Measurements from ENCODE around the gene PPFIBP2.

Gene PPFIBP2

DNA sequence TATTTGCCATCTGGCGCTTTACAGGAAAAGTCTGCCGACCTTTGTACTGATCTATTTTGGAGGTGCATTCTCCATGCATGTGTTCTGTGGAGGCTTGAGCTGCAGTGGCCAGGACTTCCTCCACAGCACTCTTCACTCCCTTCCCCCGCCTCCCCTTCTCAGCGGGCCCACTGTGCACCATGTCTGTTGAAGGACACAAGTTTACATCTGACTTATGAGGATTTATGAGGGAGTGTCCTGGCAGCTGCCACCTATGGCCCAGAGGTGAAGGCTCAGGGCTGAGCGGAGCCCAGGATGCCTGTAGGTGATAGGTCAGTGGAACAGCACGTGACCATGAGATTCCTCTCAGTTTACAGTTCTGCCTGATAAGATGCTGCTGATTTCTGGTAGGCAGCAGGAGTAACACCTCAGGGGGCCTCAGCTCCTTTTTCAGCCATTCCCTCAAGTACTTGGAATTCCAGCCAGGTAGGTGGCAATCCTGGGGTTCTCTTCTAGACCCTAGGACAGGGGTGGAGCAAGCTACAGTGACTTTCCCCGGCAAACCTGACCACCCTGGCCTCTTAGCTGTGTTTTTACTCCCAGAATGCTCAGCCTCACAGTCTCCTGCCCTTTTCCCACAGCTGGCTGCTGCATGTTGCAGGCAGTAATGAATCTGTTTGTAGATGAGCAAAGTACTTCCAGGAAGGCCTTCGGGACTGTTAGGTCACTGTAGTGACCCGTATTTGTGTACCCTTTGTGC lies 59.9 kb downstream of the PPFIBP2 start:
- Histone ChIP-seq H3K79me2 (ENCODE audit: insufficient read depth, low read length) (no peaks in the 10 kb centered on the region), H3K9me2 (ENCODE audit: low read depth, low read length) (no peaks in the 10 kb centered on the region), H3F3A (ENCODE audit: insufficient read depth, low read length) (no peaks in the 10 kb centered on the region), H3K36me3 (ENCODE audit: insufficient read depth, low read length) (peaks cover 24% of the 10 kb centered on the region), H2AFZ (ENCODE audit: low read length) (no peak overlapping the region), H3K4me3 (ENCODE audit: low read depth, low read length, poor library complexity, severe bottlenecking) (no peak overlapping the region), H3K27me3 (ENCODE audit: insufficient read depth, low read length) (no peaks in the 10 kb centered on the region), H3K27ac (ENCODE audit: low read depth, low read length, poor library complexity, severe bottlenecking) (no peak overlapping the region), H3K4me2 (ENCODE audit: low read length) (no peak overlapping the region), H3K9me3 (ENCODE audit: low read length) (no peaks in the 10 kb centered on the region), H4K20me1 (ENCODE audit: insufficient read depth, low read length) (no peaks in the 10 kb centered on the region), H3K4me1 (ENCODE audit: insufficient read depth, low read length, severe bottlenecking) (no peaks in the 10 kb centered on the region), H3K9ac (ENCODE audit: low read length) (no peak overlapping the region)
- TF ChIP-seq EZH2 (IDR thresholded peaks at IDR 0.05; ENCODE audit: borderline replicate concordance, low read length) = no peak
- TF ChIP-seq, protein P1, sequence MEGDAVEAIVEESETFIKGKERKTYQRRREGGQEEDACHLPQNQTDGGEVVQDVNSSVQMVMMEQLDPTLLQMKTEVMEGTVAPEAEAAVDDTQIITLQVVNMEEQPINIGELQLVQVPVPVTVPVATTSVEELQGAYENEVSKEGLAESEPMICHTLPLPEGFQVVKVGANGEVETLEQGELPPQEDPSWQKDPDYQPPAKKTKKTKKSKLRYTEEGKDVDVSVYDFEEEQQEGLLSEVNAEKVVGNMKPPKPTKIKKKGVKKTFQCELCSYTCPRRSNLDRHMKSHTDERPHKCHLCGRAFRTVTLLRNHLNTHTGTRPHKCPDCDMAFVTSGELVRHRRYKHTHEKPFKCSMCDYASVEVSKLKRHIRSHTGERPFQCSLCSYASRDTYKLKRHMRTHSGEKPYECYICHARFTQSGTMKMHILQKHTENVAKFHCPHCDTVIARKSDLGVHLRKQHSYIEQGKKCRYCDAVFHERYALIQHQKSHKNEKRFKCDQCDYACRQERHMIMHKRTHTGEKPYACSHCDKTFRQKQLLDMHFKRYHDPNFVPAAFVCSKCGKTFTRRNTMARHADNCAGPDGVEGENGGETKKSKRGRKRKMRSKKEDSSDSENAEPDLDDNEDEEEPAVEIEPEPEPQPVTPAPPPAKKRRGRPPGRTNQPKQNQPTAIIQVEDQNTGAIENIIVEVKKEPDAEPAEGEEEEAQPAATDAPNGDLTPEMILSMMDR (IDR thresholded peaks at IDR 0.05; ENCODE audit: low read length) = no peak

DNA sequence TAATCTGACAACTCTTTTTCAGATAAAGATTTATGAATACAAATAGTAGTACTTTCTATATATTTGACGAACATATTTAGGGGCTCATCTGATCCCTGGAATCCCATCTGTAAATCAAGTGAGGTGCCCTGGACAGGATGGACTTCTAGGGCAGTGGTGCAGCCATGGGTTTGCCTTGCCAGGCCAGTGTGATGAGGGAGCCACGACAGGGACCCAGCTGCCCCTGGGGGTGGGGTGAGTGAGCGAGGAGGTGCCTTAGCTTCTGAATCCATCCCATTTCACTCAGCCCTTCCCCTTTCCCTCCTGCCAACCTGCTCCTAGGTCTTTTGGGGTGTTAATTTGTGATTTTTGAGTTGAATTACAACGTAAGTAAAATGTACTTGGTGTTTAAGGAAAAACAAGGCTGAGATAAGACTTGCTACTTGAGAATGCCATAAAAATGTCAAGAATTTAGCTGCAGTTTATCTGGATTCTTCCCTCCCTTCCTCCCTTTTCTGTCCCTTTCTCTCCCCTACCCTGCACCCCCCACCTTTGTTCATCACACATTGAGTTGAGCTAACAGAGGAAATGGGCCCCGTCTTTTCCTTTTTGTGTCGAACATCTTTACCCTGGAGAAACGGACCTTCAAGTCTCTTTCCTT lies 60.8 kb downstream of the PPFIBP2 start:
- H3K4me3 ChIP-seq (ENCODE audit: low read depth, low read length, poor library complexity, severe bottlenecking) = no peak overlapping the region
- no peaks in the 10 kb centered on the region for H3K79me2 ChIP-seq (ENCODE audit: insufficient read depth, low read length)
- peaks cover 18% of the 10 kb centered on the region for H3K36me3 ChIP-seq (ENCODE audit: insufficient read depth, low read length)
- H2AFZ ChIP-seq (ENCODE audit: low read length) = no peak overlapping the region
- H3K9me2 ChIP-seq (ENCODE audit: low read depth, low read length) = no peaks in the 10 kb centered on the region
- no peaks in the 10 kb centered on the region; the same call in 1 of the 2 replicates for H4K20me1 ChIP-seq (ENCODE audit: insufficient read depth, low read length)
- no peaks in the 10 kb centered on the region for H3K4me1 ChIP-seq (ENCODE audit: insufficient read depth, low read length, severe bottlenecking)
- H3K9ac ChIP-seq (ENCODE audit: low read length) = no peak overlapping the region
- no peaks in the 10 kb centered on the region for H3K9me3 ChIP-seq (ENCODE audit: low read length)
- no peak overlapping the region for H3K27ac ChIP-seq (ENCODE audit: low read depth, low read length, poor library complexity, severe bottlenecking)
- no peaks in the 10 kb centered on the region for H3F3A ChIP-seq (ENCODE audit: insufficient read depth, low read length)
- TF ChIP-seq, protein P1 (IDR thresholded peaks at IDR 0.05; ENCODE audit: low read length) = no peak
- TF ChIP-seq EZH2 (IDR thresholded peaks at IDR 0.05; ENCODE audit: borderline replicate concordance, low read length) = no peak
- no peaks in the 10 kb centered on the region for H3K27me3 ChIP-seq (ENCODE audit: insufficient read depth, low read length)
- no peak overlapping the region for H3K4me2 ChIP-seq (ENCODE audit: low read length)

DNA sequence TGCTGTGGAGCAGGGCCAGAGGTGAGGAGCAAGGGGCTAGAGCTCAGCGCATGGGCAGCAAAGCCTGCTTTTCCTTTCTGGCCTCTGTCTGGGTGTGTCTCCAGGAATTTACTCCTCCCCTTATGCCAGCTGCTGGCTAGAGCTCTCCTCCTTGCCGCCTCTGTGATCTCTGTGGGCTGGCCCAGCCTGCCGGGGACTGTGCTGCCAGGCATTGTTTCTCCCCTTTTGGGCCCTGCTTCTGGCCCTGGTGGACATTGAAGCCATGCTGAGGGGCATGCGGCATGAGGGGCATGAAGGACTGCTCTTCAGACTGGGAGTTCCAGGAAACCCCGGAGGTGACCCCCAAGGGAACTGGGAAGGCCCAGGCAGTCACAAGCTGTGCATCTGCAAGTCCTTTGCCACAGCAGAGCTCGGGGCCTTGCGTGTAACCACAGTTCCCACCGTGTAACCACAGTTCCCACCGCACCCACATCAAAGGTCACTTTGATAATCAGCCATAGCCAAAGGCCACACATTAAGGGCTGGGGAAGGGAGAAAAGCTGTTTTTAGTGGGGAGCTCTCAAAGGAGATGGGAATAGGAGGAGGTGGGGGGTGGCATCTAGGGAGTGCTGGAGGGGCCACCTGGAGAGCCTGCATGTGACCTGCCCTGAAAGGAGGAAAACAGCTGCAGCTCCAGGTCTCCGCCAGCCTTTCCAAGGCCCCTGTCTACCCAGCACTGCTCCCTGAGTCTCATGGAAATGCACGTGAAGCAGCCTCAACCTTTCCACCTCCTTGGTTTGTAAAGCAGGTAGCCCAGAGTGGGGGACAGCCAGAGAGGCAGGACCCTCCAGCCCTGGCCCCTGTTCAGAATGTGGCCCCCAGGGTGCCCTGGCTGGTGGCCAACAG lies 62.3 kb downstream of the PPFIBP2 start:
- Histone ChIP-seq H3K9ac (ENCODE audit: low read length) (no peak overlapping the region), H3K4me1 (ENCODE audit: insufficient read depth, low read length, severe bottlenecking) (no peaks in the 10 kb centered on the region), H3K4me3 (ENCODE audit: low read depth, low read length, poor library complexity, severe bottlenecking) (no peak overlapping the region), H3K27ac (ENCODE audit: low read depth, low read length, poor library complexity, severe bottlenecking) (no peak overlapping the region), H4K20me1 (ENCODE audit: insufficient read depth, low read length) (no peaks in the 10 kb centered on the region; the same call in 1 of the 2 replicates), H3F3A (ENCODE audit: insufficient read depth, low read length) (no peaks in the 10 kb centered on the region), H3K9me2 (ENCODE audit: low read depth, low read length) (no peaks in the 10 kb centered on the region), H3K36me3 (ENCODE audit: insufficient read depth, low read length) (peaks cover 12% of the 10 kb centered on the region), H3K79me2 (ENCODE audit: insufficient read depth, low read length) (no peaks in the 10 kb centered on the region), H3K27me3 (ENCODE audit: insufficient read depth, low read length) (no peaks in the 10 kb centered on the region), H3K4me2 (ENCODE audit: low read length) (no peak overlapping the region), H3K9me3 (ENCODE audit: low read length) (no peaks in the 10 kb centered on the region), H2AFZ (ENCODE audit: low read length) (no peak overlapping the region)
- TF ChIP-seq EZH2 (IDR thresholded peaks at IDR 0.05; ENCODE audit: borderline replicate concordance, low read length) = no peak
- TF ChIP-seq, protein P1 (IDR thresholded peaks at IDR 0.05; ENCODE audit: low read length) = no peak
